ENCODE results near the gene GHRL.

The GHRL gene

DNA sequence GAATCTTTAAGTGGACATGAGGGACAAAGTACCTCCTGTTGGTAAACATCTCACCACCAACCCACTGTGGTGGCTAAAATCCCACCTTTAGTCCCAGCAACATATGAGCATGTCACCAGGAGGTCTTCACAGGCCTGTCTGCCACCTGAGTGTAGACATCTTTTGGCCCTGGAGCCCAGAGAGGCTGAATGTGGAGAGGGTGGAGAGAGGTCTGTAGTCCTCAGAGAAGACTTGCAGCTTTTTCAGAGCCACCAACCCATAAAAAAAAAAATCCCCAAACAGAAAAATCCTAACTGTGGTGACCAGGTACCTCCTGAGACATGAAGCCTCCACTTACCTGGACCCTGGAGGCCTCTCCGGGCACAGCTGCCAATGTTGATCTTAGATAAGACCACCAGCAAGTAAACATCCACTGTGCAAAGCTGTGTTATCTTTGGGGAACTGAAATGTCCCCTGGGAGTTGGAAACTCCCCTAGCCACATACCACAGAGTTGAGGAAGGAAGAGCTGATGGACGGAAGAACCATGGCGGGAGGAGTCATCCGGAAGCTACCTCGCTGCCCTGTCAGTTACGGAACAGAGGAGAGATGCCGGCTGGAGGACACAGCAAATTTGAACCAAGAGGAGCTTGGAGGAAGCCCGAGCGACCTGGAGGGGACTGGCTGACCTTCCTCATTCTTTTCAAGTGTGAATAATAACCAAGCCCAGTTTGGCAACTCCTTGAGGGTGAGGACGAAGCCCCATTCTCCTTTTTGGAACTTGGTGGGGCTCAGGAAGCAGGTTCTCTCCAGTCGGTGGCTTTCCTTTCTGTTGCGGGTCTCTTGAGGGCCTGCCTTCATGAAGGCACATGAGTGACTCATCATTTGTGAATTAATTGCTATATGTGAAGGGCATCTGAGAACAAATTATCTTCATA lies at the start of gene GHRL:
TSS of gene GHRL (minus strand) at position 443 of the 915 bp plus-strand sequence. CDS start 2,767 bp downstream, outside the sequence.
- TF ChIP-seq CTCF (IDR thresholded peaks at IDR 0.05; ENCODE audit: low read depth, low read length, missing control alignments) = no peak
- no peak for DNase-seq (ENCODE audit: low read depth)
- H3K4me3 ChIP-seq (ENCODE audit: low read depth, low read length) = no peak within 1 kb of the TSS
- in situ Hi-C loops (cut with HindIII; ENCODE audit: low sequenced_read_pairs) = no loop called here

DNA sequence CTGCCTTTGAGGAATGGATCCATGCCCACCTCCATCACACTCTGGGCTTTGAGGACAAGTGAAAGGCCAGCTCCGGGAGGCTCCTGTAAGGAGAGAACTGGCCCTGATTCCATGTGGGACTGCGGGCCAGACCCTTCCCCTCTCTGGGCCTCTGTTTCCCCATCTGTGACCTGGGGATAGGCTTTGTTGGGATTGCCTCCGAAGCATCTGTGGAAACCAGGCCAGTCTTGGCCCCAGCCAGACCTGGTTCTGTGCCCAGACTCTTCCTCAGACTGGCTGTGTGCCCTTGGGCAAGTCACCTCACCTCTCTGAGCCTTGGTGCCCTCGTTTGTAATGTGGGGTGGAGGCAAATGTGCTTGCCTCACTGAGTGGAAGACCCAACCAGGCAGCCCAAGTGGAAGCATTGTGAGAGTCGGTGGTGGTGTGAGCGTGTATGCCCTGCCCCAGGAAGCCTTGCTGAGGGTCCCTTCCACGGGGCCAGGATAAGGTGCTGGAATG lies 49.2 kb upstream of the GHRL start:
- in situ Hi-C loops (cut with HindIII; ENCODE audit: low sequenced_read_pairs) = loop anchor here (25.0 kb wide), 1 partner anchor 370 kb away; no protein-coding TSS in a partner anchor
- no peak overlapping the region for H3K4me3 ChIP-seq (ENCODE audit: low read depth, low read length)
- TF ChIP-seq CTCF (IDR thresholded peaks at IDR 0.05; ENCODE audit: low read depth, low read length, missing control alignments) = no peak
- no peak for DNase-seq (ENCODE audit: low read depth)

GRCh38 chr3:10340476-10340875 lies 47.7 kb upstream of the GHRL start:
- no peak for TF ChIP-seq CTCF (IDR thresholded peaks at IDR 0.05; ENCODE audit: low read depth, low read length, missing control alignments)
- H3K4me3 ChIP-seq (ENCODE audit: low read depth, low read length) = no peak overlapping the region
- DNase-seq (ENCODE audit: low read depth) = no peak
- in situ Hi-C loops (cut with HindIII; ENCODE audit: low sequenced_read_pairs) = loop anchor here (25.0 kb wide), 1 partner anchor 372 kb away; no protein-coding TSS in a partner anchor

DNA sequence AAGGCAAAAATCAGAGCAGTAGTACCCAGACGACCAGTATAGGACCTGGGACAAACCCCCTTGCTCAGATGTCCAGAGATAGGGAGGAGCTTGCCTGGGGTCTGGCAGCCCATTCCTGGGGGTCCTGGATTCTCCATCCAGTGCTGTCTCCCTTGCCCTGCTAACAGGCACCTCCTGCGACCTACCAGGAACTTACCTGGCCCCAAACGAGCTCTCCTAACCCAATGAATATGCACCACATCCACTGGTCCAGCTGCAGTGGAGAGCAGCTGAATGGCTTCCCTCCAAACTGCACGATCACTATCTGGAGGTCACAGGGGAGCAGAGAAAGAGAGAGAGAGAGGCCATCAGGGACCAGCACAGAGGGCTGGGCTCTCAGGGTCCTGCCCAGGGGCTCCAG lies 47.3 kb upstream of the GHRL start:
- no peak overlapping the region for H3K4me3 ChIP-seq (ENCODE audit: low read depth, low read length)
- TF ChIP-seq CTCF (IDR thresholded peaks at IDR 0.05; ENCODE audit: low read depth, low read length, missing control alignments) = no peak
- in situ Hi-C loops (cut with HindIII; ENCODE audit: low sequenced_read_pairs) = loop anchor here (25.0 kb wide), 1 partner anchor 372 kb away; no protein-coding TSS in a partner anchor
- DNase-seq (ENCODE audit: low read depth) = no peak

DNA sequence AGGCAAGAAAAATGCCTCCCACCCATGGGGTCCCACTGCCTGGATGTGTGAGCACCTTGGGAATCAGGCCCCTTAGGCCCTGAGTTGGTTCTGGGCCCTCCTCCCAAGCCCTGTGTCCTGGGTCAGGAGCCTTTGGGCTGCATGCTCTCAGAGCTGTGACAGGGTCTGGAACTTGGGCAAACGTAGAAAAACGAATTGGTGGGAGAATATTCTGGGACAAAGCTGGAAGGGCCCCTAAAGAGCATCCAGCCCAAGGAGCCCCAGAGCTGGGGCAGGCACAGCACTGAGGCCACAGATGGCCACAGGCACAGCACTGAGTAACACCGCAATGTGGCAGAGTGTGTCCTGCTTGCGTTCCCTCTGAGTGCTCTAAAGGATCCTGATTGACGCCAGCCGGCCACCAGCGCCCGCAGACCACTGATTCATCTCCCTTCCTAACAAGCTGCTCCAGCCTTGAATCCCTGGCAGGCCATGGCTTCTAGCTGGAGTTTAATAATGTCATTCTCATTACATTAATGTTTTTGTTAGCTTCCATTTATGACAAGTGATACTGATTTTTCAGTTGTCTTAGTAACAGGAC lies 46.7 kb upstream of the GHRL start:
- DNase-seq (ENCODE audit: low read depth) = no peak
- H3K4me3 ChIP-seq (ENCODE audit: low read depth, low read length) = no peak overlapping the region
- in situ Hi-C loops (cut with HindIII; ENCODE audit: low sequenced_read_pairs) = loop anchor here (25.0 kb wide), 1 partner anchor 373 kb away; no protein-coding TSS in a partner anchor
- no peak for TF ChIP-seq CTCF (IDR thresholded peaks at IDR 0.05; ENCODE audit: low read depth, low read length, missing control alignments)

DNA sequence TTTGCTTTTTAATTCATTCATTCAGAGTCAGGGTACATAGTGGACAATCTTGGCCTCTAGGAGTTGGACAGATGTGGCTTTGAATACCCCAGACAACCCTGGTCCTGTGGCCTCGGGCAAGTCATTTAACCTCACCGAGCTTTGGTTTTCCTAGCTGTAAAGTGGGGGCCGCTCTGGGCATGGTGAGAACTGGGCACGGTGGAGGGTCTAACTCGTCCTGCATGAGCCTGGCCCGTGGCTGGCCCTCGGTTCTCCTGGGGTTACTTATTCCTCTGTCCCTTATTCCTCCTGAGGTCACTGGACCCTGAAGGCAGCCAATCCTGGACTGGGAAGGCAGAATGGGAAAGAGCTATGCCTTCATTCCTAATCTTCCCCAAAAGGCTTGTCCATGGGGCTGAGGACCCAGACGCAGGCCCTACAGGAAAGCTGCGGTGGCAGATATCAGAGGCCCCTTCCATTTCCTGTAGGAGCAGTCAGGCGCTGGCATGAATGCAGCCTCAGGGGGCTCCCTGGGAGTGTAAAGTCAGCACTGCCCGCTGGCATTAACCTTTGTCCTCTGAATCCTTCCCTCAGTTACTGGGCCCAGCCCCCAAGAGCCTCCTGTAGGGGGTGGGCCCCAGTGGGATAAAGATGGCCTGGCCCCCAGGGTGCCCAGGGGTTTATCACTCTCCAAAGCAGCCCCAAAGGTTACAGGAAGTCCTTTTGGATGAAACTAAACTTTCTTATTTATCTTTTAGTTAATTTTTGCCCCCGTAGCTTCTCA lies 46.0 kb upstream of the GHRL start:
- no peak for TF ChIP-seq CTCF (IDR thresholded peaks at IDR 0.05; ENCODE audit: low read depth, low read length, missing control alignments)
- in situ Hi-C loops (cut with HindIII; ENCODE audit: low sequenced_read_pairs) = loop anchor here (25.0 kb wide), 1 partner anchor 374 kb away; no protein-coding TSS in a partner anchor
- no peak for DNase-seq (ENCODE audit: low read depth)
- no peak overlapping the region for H3K4me3 ChIP-seq (ENCODE audit: low read depth, low read length)

All from astrocyte of the cerebellum (primary cell).